Mesendoderm (in vitro differentiated cells): ENCODE measurements around the gene DPM1.

ENCODE experiments used
- DNase-seq: peaks from one replicate; pipeline ENCODE4 v3.0.0; 2013
- H2AK5ac ChIP-seq: 2 replicates; pipeline ENCODE4 v1.6.1; 2013; ENCODE audit warnings: low read length, inconsistent platforms
- H2BK120ac ChIP-seq: 2 replicates; pipeline ENCODE4 v1.6.1; 2013; ENCODE audit warnings: low read depth, mild to moderate bottlenecking, low read length, moderate library complexity, mixed read lengths
- H2BK15ac ChIP-seq: replicated peaks from 2 replicates; pipeline ENCODE4 v1.6.1; 2013; ENCODE audit warnings: low read depth, mild to moderate bottlenecking, moderate library complexity
- H2BK5ac ChIP-seq: 2 replicates; pipeline ENCODE4 v1.6.1; 2013; ENCODE audit warnings: low read length, inconsistent platforms
- H3K18ac ChIP-seq: 2 replicates; pipeline ENCODE4 v1.6.1; 2013; ENCODE audit warnings: mild to moderate bottlenecking, low read length, mixed read lengths
- H3K23ac ChIP-seq: one replicate; pipeline ENCODE4 v1.6.1; 2013; ENCODE audit warnings: low read length
- H3K27ac ChIP-seq: 2 replicates; pipeline ENCODE4 v1.5.1; 2013; ENCODE audit warnings: low read depth, mild to moderate bottlenecking, inconsistent platforms, low read length, moderate library complexity
- H3K27me3 ChIP-seq: 2 replicates; pipeline ENCODE4 v1.6.1; 2013; ENCODE audit warnings: low read length, control low read depth, mild to moderate bottlenecking, inconsistent platforms; ENCODE audit not compliant: insufficient read depth, poor library complexity
- H3K36me3 ChIP-seq: 2 replicates; pipeline ENCODE4 v1.6.1; 2013; ENCODE audit warnings: low read length, inconsistent platforms; ENCODE audit not compliant: control insufficient read depth, insufficient read depth
- H3K4ac ChIP-seq: one replicate; pipeline ENCODE4 v1.6.1; 2013; ENCODE audit warnings: low read depth, mild to moderate bottlenecking, low read length, moderate library complexity
- H3K4me1 ChIP-seq: 2 replicates; pipeline ENCODE4 v1.6.1; 2013; ENCODE audit warnings: low read depth, low read length, inconsistent platforms; ENCODE audit not compliant: control insufficient read depth
- H3K4me2 ChIP-seq: 2 replicates; pipeline ENCODE4 v1.6.1; 2013; ENCODE audit warnings: low read length
- H3K4me3 ChIP-seq: 2 replicates; pipeline ENCODE4 v1.5.1; 2013; ENCODE audit warnings: mild to moderate bottlenecking, low read length
- H3K56ac ChIP-seq: one replicate; pipeline ENCODE4 v1.6.1; 2013; ENCODE audit warnings: low read length
- H3K79me1 ChIP-seq: 2 replicates; pipeline ENCODE4 v1.6.1; 2013; ENCODE audit warnings: low read length, inconsistent platforms
- H3K79me2 ChIP-seq: 2 replicates; pipeline ENCODE4 v1.6.1; 2013; ENCODE audit warnings: mild to moderate bottlenecking, low read length; ENCODE audit not compliant: control insufficient read depth, insufficient read depth
- H3K9ac ChIP-seq: 2 replicates; pipeline ENCODE4 v1.6.1; 2013; ENCODE audit warnings: low read length, inconsistent platforms
- H4K5ac ChIP-seq: one replicate; pipeline ENCODE4 v1.6.1; 2013; ENCODE audit warnings: low read length
- H4K8ac ChIP-seq: one replicate; pipeline ENCODE4 v1.6.1; 2013; ENCODE audit warnings: low read depth, mild to moderate bottlenecking, control low read depth, low read length, moderate library complexity
- WGBS: extraction: QIAGEN DNeasy Blood & Tissue Kit; methylation state at CpG from one replicate; pipeline ENCODE4 v1.1.7; 2013; ENCODE audit warnings: low lambda C conversion rate, missing lambda C conversion rate; ENCODE audit not compliant: insufficient coverage; ENCODE audit errors: extremely low coverage; 5-methylcytosine and 5-hydroxymethylcytosine counted together

DPM1 gene

GRCh38 chr20:50932016-50932485, 26.3 kb downstream of the DPM1 start:
- H3K79me2 ChIP-seq, result peaks cover 32% of the 10 kb centered on the region
- H3K27me3 ChIP-seq, result no peaks in the 10 kb centered on the region
- no peak overlapping the region for H4K8ac ChIP-seq
- no peak overlapping the region for H4K5ac ChIP-seq
- H3K4ac ChIP-seq, result peak overlapping the region; percentile 18
- peak overlapping the region; percentile 96 for H3K56ac ChIP-seq
- peaks cover 3% of the 10 kb centered on the region for H3K36me3 ChIP-seq
- H2BK5ac ChIP-seq, result no peak overlapping the region
- H3K4me1 ChIP-seq, result peaks cover 8% of the 10 kb centered on the region
- no CpG with 5 or more reads among the region's 6 CpGs for WGBS
- H2BK15ac ChIP-seq, result no peak overlapping the region
- H3K27ac ChIP-seq, result peak overlapping the region; percentile 100
- peak overlapping the region; percentile 58 for H3K9ac ChIP-seq
- H2BK120ac ChIP-seq, result no peak overlapping the region
- H3K4me3 ChIP-seq, result no peak overlapping the region
- no peak overlapping the region for H3K23ac ChIP-seq
- no peak for DNase-seq
- no peak overlapping the region for H3K18ac ChIP-seq
- no peak overlapping the region for H3K4me2 ChIP-seq
- no peak overlapping the region for H2AK5ac ChIP-seq
- H3K79me1 ChIP-seq, result no peaks in the 10 kb centered on the region

- Histone ChIP-seq H3K4me3 (peak within 1 kb of the TSS; percentile 87), H3K79me2 (peaks cover 34% of the 10 kb centered on the region), H3K23ac (peak within 1 kb of the TSS; percentile 74), H2BK5ac (peak within 1 kb of the TSS; percentile 91), H2BK120ac (peak within 1 kb of the TSS; percentile 97), H3K9ac (peak within 1 kb of the TSS; percentile 95), H3K4ac (peak within 1 kb of the TSS; percentile 95), H4K8ac (peak within 1 kb of the TSS; percentile 99), H3K36me3 (peaks cover 3% of the 10 kb centered on the region), H3K4me2 (no peak within 1 kb of the TSS), H2AK5ac (no peak within 1 kb of the TSS), H3K56ac (peak within 1 kb of the TSS; percentile 96), H3K18ac (peak within 1 kb of the TSS; percentile 100), H3K4me1 (peaks cover 8% of the 10 kb centered on the region), H4K5ac (no peak within 1 kb of the TSS), H3K79me1 (no peaks in the 10 kb centered on the region), H2BK15ac (no peak within 1 kb of the TSS), H3K27me3 (no peaks in the 10 kb centered on the region), H3K27ac (peak within 1 kb of the TSS; percentile 100)
- DNase-seq, result peak; percentile 98
- WGBS, result no CpG with 5 or more reads among the region's 58 CpGs
Observed at GRCh38 chr20:50931306-50932015, 26.9 kb downstream of the DPM1 start, which contains the start of gene ADNP. ADNP (minus strand) TSS chr20:50931437; CDS start chr20:50903996, 27,441 bp downstream.

GRCh38 chr20:50930976-50931305, 27.4 kb downstream of the DPM1 start:
- Histone ChIP-seq H3K36me3 (peaks cover 3% of the 10 kb centered on the region), H2BK5ac (no peak overlapping the region), H3K18ac (peak overlapping the region; percentile 100), H3K56ac (peak overlapping the region; percentile 96), H3K4me1 (peaks cover 8% of the 10 kb centered on the region), H4K8ac (peak overlapping the region; percentile 99), H3K4me3 (peak overlapping the region; percentile 77), H3K4me2 (no peak overlapping the region), H3K4ac (peak overlapping the region; percentile 95), H3K79me2 (peaks cover 37% of the 10 kb centered on the region), H3K27ac (peak overlapping the region; percentile 100), H2BK15ac (no peak overlapping the region), H3K79me1 (no peaks in the 10 kb centered on the region), H3K9ac (peak overlapping the region; percentile 88), H2BK120ac (peak overlapping the region; percentile 97), H3K27me3 (no peaks in the 10 kb centered on the region), H3K23ac (no peak overlapping the region), H4K5ac (no peak overlapping the region), H2AK5ac (no peak overlapping the region)
- no CpG with 5 or more reads among the region's 45 CpGs for WGBS
- DNase-seq, result no peak

GRCh38 chr20:50930139-50930975, 28.0 kb downstream of the DPM1 start:
- H2BK15ac ChIP-seq, result no peak overlapping the region
- H3K4me1 ChIP-seq, result peaks cover 8% of the 10 kb centered on the region
- peak overlapping the region; percentile 74 for H3K23ac ChIP-seq
- peak overlapping the region; percentile 95 for H3K4ac ChIP-seq
- peak overlapping the region; percentile 88 for H4K5ac ChIP-seq
- peak overlapping the region; percentile 100 for H3K9ac ChIP-seq
- H3K79me1 ChIP-seq, result no peaks in the 10 kb centered on the region
- peak overlapping the region; percentile 100 for H3K27ac ChIP-seq
- H3K18ac ChIP-seq, result peak overlapping the region; percentile 100
- WGBS, result no CpG with 5 or more reads among the region's 79 CpGs
- peak overlapping the region; percentile 99 for H4K8ac ChIP-seq
- H2BK5ac ChIP-seq, result peak overlapping the region; percentile 92
- H3K79me2 ChIP-seq, result peaks cover 43% of the 10 kb centered on the region
- peak overlapping the region; percentile 99 for H3K4me3 ChIP-seq
- H2AK5ac ChIP-seq, result peak overlapping the region; percentile 100
- H3K56ac ChIP-seq, result peak overlapping the region; percentile 100
- peak overlapping the region; percentile 29 for H3K4me2 ChIP-seq
- peak overlapping the region; percentile 97 for H2BK120ac ChIP-seq
- peaks cover 3% of the 10 kb centered on the region for H3K36me3 ChIP-seq
- H3K27me3 ChIP-seq, result no peaks in the 10 kb centered on the region
- no peak for DNase-seq

- Histone ChIP-seq H3K79me1 (no peaks in the 10 kb centered on the region), H2BK5ac (peak overlapping the region; percentile 92), H3K27me3 (no peaks in the 10 kb centered on the region), H2BK15ac (no peak overlapping the region), H3K4ac (peak overlapping the region; percentile 95), H3K9ac (peak overlapping the region; percentile 100), H3K27ac (peak overlapping the region; percentile 89), H3K4me2 (peak overlapping the region; percentile 87), H4K5ac (peak overlapping the region; percentile 88), H2AK5ac (peak overlapping the region; percentile 100), H3K79me2 (peaks cover 51% of the 10 kb centered on the region), H3K36me3 (peaks cover 3% of the 10 kb centered on the region), H2BK120ac (no peak overlapping the region), H3K18ac (peak overlapping the region; percentile 100), H3K56ac (peak overlapping the region; percentile 100), H4K8ac (no peak overlapping the region), H3K4me1 (peaks cover 8% of the 10 kb centered on the region), H3K4me3 (peak overlapping the region; percentile 99), H3K23ac (no peak overlapping the region)
- DNase-seq, result peak; percentile 99
- WGBS, result no CpG with 5 or more reads among the region's 13 CpGs
Observed at GRCh38 chr20:50929299-50930138, 28.8 kb downstream of the DPM1 start.
